HG02759 (cell line): ENCODE measurements around the gene PRDM11.
"Not testable (repeated sequence)": the region's sequence is repeated elsewhere in the genome, so short reads cannot be mapped to it uniquely, and the experiment has no call there.

ENCODE experiments used
- ATAC-seq: cut with Tn5 transposase; IDR thresholded peaks from one replicate; pipeline ENCODE4 v1.9.1; 2021; ENCODE audit warnings: mild to moderate bottlenecking, moderate library complexity; ENCODE audit not compliant: unreplicated experiment

PRDM11 gene

DNA sequence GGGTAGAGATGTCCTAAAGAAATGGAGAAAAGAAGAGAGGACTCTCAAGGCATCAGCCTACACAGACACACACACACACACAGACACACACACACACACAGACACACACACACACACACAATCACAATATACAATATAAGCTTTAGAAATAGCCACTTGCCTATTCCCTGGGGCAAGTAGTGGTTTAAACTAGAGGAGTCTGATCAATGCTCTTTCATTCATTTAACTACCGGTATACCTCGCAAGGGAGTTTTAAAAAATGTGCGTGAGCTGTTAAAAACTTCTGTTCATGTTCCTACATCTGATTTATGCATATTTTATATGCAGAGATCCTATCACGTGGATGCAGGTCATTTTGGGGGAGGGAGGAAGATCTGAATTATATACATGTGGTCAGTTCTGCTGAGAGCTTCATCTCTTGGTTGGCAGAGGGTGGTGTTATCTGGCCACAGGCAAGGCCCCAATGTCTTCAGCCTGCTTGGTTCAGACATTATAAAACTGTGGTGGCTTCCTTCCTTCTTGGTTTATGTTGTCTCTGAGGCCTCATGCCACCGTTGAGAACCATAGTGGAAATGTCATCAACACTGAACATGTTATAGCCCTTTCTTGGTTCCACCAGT is 83.1 kb downstream of the PRDM11 start:
- ATAC-seq, result no peak

DNA sequence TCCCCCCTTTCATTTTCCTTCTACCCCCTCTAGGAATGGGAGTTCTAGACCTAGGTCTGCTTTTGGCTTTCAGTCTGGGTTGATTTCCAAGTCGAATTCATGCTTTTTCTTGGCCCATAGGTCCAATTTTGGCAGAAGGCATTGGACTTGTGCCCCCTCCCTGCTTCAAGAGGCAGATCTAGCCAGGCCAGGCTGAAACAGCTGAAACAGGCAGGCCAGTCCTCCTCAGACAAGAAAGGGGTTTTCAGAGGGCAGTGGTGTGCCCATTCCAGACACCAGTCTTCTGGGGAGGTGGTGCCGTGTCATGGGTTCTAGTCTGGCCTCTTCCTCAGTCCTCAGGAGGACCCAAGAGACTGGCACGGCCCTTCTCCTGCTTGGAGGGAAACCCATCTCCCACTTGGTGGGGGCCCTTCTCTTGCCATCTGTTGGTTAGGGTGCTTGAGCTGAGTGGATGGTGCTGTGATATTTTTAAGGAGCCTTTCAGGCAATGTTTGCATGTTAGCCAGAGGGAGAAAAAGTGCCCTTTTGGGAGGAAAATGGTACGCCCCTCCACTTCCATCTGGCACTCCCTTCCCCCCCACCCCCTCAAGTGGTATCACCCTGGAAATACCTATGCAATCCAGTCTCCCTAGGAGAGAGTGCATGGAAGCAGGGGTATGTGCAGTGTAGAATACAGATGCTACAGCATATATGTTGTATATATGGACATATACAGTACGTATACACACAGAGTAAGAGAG is 86.1 kb downstream of the PRDM11 start:
- no peak for ATAC-seq

GRCh38 chr11:45233121-45233803 is 86.8 kb downstream of the PRDM11 start:
- ATAC-seq, result peak; percentile 88

DNA sequence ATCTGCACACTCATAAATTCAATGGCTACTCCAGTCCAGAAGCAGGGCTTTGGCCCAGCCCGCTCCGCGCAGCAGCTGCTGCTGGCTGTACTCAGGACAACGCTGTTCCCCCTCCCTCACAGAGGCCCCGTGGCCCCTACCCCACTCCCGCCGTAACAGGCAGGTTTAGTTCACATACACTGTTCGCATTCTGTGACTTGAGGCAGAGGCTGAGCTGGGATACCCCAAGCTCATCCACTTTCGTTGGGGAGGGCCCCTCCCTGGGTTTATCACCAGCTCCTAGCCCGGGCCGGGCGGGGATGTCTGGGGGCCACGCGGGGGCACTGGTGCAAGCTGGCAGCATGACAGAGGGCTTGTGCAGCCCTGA is 87.3 kb downstream of the PRDM11 start:
- ATAC-seq, result no peak

- no peak for ATAC-seq
These were observed 88.0 kb downstream of the PRDM11 start for GRCh38 chr11:45234306-45235006.

DNA sequence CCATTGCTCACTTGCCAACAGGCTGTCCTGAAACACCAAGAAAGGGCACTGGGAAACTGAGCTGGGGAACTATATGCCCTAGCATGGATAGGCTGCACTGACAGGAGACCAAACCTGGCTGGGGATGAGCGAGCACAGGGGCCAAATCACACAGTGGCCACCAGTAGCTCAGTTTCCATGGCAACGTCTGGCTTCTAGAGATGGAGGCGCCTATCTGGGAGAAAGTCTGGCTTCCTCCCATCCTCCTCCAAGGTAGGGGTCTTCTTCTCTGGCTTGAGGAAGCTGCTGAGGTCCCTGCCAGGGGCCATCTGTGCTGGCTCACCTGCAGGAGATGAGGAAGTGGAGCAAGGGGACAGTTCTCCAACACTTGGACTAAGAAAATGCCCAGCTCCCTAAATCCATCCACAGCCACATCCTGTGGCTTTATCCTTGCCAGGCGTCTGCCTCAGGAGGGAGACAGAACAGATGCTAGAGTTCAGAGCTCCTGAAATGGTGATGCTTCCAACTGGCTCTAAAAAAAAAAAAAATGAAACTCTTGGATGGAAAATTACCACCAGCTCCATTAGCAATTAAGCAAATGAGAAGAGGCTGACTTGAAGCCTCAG is 91.4 kb downstream of the PRDM11 start:
- no peak for ATAC-seq

- ATAC-seq, result no peak
These were observed 92.3 kb downstream of the PRDM11 start for GRCh38 chr11:45238724-45239123.

DNA sequence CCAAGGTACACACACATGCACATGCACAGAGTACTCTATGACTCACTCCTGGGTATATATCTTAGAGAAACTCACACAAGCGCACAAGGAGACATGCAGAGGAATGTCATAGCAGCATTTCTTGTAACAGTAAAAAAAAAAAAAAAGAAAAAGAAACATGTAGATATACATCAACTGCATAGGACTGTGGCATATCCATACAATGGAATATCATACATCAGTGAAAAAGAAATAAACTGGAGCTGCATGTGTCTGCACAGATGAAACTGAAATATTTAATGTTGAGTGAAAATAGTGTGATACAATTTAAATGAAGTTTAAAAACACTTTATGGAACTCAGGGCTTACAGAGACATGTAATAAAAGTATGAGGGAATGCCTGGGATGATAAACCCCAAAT is 93.3 kb downstream of the PRDM11 start:
- no peak for ATAC-seq

DNA sequence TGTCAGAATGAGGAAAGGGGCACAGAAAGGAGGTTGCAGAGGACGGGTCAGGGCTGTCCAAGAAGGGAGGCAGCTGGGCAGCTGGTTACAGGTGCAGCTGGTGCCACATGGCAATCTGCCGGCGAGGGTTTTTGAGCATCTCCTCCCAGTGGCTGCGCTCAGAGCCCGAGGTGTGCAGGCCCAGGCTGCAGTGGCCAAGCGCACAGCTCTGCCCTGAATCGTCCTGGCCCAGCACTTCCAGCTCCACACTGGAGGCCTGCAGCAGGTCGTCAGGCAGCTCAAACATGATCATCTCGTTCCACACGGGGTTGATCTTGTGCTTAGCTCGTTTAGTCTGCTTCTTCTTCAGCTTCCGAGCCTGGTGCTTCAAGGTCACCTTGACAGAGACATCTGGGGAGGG is 97.5 kb downstream of the PRDM11 start:
- ATAC-seq, result no peak

GRCh38 chr11:45245218-45246045 is 99.0 kb downstream of the PRDM11 start:
- ATAC-seq, result no peak

DNA sequence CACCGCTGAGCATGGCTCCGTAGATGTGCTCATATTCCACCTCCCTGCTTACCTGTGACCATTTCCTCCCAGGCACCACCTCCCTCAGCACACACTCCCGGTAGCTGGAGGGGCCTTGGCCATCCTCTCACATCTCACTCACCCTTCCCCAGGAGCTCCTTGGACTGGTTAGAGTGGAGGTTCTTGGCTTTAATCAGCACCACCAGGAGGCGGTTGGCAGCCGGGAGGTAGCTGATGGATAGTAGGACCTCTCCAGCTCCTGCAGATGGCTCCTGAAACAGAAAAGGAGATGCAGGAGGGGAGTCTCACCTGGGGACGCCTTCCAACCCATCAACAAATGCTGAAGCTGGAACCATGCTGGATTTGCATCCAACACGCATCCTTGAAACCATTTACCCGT is 99.8 kb downstream of the PRDM11 start:
- no peak for ATAC-seq

DNA sequence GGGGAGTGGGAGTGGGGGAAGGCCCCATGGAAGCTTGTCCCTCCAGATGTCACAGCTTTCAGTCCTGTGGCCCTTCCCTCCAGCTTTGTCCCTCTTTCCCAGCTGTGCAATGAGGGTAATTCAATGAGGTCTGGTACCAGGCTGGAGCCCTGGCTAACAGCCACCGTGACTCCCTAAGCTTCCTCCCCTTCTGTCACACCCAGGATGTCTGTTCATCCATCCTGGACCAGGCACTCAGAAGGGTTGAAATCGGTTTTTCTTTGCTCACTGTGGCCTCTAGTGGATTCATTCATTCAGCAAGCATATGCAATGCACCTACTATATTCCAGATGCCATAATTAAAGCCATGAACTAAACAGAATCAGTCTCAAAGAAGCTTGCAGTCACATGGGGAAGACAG is 101.0 kb downstream of the PRDM11 start:
- ATAC-seq, result no peak

- ATAC-seq, result no peak
These were observed 102.1 kb downstream of the PRDM11 start for GRCh38 chr11:45248501-45249011.

DNA sequence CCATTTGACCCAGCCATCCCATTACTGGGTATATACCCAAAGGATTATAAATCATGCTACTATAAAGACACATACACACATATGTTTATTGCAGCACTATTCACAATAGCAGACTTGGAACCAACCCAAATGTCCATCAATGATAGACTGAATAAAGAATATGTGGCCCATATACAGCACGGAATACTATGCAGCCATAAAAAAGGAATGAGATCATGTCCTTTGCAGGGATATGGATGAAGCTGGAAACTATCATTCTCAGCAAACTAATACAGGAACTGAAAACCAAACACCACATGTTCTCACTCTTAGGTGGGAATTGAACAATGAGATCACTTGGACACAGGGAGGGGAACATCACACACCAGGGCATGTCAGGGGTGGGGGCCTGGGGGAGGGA is 102.9 kb downstream of the PRDM11 start:
- ATAC-seq, result not testable (repeated sequence)

GRCh38 chr11:45250035-45250718 is 103.7 kb downstream of the PRDM11 start:
- ATAC-seq, result no peak

- ATAC-seq, result no peak
These were observed 105.9 kb downstream of the PRDM11 start for GRCh38 chr11:45252134-45252856.

GRCh38 chr11:45252877-45253276 is 106.4 kb downstream of the PRDM11 start:
- no peak for ATAC-seq

- no peak for ATAC-seq
These were observed 107.2 kb downstream of the PRDM11 start for GRCh38 chr11:45253640-45254039.

GRCh38 chr11:45254070-45254469 is 107.6 kb downstream of the PRDM11 start:
- no peak for ATAC-seq
